ENCODE data around the gene ITIH4.

ITIH4 gene

GRCh38 chr3:52817221-52817620 lies 13.3 kb downstream of the ITIH4 start:
- no peak for DNase-seq (ENCODE audit: low read depth)
- no peak overlapping the region for H3K4me3 ChIP-seq (ENCODE audit: low read length)
- no peak for TF ChIP-seq CTCF (conservative IDR thresholded peaks at IDR 0.05; ENCODE audit: low read length)

DNA sequence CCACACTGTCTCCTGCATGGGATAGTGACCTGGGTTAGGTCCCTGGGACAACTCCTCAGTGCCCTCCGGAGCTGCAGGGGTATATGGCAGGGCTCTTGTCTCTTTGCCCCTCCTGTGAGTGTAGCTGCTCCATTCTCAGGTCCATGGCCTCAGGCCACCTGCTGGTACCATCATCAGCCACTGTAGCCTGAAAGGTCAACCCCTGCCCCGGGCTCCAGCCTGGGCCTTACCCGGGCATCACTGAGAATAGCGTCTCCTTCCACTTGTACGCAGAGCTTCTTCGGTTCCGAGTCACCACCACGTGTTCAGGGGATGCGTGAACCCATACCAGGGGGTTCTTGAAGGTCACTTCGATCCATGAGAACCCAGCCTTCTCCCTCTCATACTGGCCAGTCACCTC lies 13.8 kb downstream of the ITIH4 start:
- DNase-seq (ENCODE audit: low read depth), result no peak
- TF ChIP-seq CTCF (conservative IDR thresholded peaks at IDR 0.05; ENCODE audit: low read length), result no peak
- no peak overlapping the region for H3K4me3 ChIP-seq (ENCODE audit: low read length)

- H3K4me3 ChIP-seq (ENCODE audit: low read length), result no peak overlapping the region
- no peak for DNase-seq (ENCODE audit: low read depth)
- TF ChIP-seq CTCF (conservative IDR thresholded peaks at IDR 0.05; ENCODE audit: low read length), result no peak
Observed at GRCh38 chr3:52816199-52816598, 14.3 kb downstream of the ITIH4 start.

- H3K4me3 ChIP-seq (ENCODE audit: low read length), result no peak overlapping the region
- TF ChIP-seq CTCF (conservative IDR thresholded peaks at IDR 0.05; ENCODE audit: low read length), result no peak
- no peak for DNase-seq (ENCODE audit: low read depth)
Observed at GRCh38 chr3:52813810-52814209, 16.7 kb downstream of the ITIH4 start.

DNA sequence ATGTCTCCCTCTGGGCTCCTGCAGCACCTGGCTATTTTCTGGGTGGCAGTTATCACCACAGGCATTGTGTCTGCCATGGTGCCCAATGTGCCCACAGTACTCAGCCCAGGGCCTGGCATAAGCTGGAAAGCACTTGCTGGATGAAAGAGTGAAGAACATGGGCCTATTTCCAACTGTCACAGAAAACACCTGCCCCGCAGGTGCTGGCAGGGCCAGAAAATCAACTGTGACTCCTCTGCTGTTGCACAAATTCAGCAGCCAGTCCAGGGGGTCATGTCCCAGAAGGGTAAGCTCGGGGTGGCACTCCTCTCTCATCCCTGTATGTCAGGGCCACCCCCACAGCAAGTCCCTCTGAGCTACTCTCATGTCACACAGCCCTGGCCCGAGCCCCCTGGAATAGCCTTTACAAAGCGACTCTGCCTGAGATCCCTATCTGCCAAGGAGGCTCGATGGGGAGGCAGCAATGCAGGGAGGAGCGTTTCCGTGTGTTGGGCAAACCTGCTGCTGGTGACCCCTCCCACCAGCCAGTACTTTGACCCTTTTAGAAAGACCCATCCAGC lies 18.9 kb downstream of the ITIH4 start:
- DNase-seq (ENCODE audit: low read depth), result no peak
- H3K4me3 ChIP-seq (ENCODE audit: low read length), result no peak overlapping the region
- TF ChIP-seq CTCF (conservative IDR thresholded peaks at IDR 0.05; ENCODE audit: low read length), result no peak

- no peak for DNase-seq (ENCODE audit: low read depth)
- TF ChIP-seq CTCF (conservative IDR thresholded peaks at IDR 0.05; ENCODE audit: low read length), result no peak
- no peak overlapping the region for H3K4me3 ChIP-seq (ENCODE audit: low read length)
Observed at GRCh38 chr3:52810923-52811322, 19.5 kb downstream of the ITIH4 start.

GRCh38 chr3:52809662-52810377 lies 20.7 kb downstream of the ITIH4 start:
- no peak for TF ChIP-seq CTCF (conservative IDR thresholded peaks at IDR 0.05; ENCODE audit: low read length)
- no peak for DNase-seq (ENCODE audit: low read depth)

More at GRCh38 chr3:52809662-52810377, 20.7 kb downstream of the ITIH4 start:
- no peak overlapping the region for H3K4me3 ChIP-seq (ENCODE audit: low read length)
